DMS53 treated with DMSO at 0.1 percent for 48 hours (cell line): Measurements from ENCODE around the gene MYRIP.
"Not testable (repeated sequence)": the region's sequence is repeated elsewhere in the genome, so short reads cannot be mapped to it uniquely, and the experiment has no call there.

Source experiments
- DNase-seq: peaks from one replicate; lab custom pipeline; 2025; ENCODE audit not compliant: unreplicated experiment; lab: John Stamatoyannopoulos, UW

The MYRIP gene

GRCh38 chr3:40258555-40258954 is 449.1 kb downstream of the MYRIP start:
- no peak for DNase-seq

DNA sequence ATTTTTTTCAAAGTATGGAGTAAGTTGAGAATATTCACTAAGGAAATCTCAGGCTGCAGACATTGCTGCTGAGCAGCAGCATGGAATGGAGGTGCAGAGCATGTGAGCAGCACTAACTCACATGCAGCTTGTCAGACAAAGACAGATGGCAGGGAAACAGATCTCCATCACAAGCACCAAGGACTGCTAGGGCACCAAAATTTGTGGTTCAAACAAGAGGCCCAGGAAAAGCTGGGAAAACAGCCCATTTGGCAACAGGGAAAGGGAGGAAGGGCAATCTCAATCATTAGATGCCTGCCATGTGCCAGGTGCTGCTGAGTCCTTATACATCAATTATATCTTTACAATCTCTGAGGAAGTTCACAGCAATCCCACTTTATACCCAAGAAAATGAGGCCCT is 452.9 kb downstream of the MYRIP start:
- no peak for DNase-seq

DNA sequence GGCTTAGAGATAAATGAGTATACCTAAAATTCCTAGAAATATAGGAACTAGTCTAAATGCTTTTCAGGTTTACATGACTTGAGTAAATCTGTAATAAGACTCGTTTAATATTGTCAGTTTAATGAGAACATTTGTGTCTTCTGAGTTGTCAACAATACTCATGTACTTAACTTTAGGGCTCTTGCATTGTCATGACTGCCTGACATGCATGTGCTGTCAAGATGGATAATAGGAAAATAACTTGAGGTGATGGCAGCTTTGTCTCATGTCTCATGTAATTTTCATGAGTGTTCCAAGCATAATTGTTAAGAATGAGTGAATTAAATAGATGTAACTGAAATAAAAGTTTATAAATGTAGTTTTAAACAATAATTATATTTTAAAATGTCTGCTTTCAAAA is 455.0 kb downstream of the MYRIP start:
- DNase-seq = no peak

- no peak for DNase-seq
Measured at GRCh38 chr3:40265181-40265580, 455.8 kb downstream of the MYRIP start.

- DNase-seq = no peak
Measured at GRCh38 chr3:40267937-40268724, 458.7 kb downstream of the MYRIP start.

DNA sequence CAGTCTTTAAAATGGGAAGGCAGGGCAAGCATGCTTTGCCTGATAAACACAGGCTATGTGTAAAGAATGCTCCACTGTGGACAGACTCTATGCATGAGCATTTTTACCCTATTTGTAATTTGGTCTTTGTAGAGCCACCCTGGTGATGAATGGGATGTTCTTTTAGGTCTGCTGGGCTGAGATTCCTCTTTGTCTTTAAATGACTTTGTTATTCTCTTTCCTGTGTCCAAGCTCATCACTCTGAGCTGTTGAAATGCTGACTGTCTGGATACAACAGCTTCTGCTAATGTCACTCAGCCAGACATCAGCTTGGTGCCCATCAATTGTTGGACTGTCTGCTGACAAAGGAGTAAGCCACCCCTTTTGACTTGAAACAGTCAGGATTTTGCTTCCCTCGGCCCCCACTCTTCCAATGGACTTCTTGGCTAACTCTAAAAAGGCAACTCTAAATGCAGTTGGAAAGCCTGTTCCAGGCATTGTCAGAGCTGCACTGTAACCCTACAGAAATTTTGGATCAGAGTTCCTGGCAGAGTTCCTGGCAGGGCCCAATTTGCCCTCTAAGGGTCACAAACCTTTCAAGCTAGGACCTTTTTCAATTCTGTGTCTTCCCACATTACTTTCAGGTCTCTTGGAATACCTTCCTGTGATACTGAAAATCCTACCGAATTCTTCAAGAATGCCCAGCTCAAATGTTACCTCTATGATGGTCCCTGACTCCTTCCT is 459.6 kb downstream of the MYRIP start:
- DNase-seq = no peak

DNA sequence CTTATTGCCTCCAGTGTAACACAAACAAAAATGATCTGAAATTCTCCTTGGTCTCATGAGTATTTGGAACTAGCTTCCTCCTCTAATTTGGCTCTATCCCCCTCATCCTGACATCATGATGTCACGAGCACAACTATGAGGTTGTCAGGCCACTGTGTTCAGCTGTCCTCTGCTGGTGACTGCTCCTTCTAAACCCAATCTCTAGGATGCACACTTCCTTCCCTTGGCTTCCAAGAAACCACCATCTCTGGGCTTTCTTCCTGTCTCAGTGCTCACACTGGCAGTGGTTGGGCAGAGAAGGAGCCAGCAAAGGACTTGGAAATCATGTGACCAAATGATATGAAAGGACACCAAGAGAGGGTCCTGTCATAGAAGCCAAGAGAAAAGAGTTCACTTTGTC is 469.4 kb downstream of the MYRIP start:
- no peak for DNase-seq

GRCh38 chr3:40281995-40282394 is 472.6 kb downstream of the MYRIP start:
- DNase-seq = no peak

- DNase-seq = not testable (repeated sequence)
Measured at GRCh38 chr3:40283057-40283456, 473.6 kb downstream of the MYRIP start.

DNA sequence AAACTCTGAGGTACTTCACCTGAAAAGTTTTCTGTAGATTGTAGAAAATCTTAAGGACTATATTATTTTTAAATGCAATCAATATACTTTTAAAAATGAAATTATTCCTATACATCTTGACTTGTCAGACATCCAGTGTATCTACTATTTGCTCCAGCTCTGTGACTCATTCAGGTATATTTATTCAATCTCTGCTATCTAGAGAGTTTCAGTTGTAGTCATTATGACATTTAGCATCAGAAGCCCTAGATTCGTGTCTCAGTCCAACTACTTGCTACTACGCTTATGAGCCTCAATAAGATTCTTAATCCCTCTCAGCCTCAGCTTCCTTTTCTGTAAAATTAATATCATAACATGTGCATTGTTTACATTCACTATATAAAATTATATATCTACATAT is 477.8 kb downstream of the MYRIP start:
- no peak for DNase-seq

DNA sequence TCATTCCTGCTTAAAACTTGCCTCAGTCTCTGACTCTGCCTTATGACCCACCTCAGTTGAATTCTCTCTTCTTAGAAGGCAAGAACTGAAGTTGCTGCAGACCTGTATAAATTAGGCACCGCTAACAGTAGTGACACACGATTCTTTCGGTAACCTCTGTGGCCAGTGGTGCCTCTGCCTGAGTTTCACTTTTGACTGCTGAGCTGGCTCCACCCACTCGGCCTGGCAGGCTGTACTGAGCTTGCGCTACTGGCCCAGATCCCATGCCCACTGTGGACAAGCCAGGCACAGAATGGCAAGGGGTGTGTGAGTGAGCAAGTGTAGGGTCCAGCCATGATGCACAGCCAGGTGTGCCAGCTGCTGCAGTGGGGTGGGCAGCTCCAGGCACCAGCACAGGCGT is 481.0 kb downstream of the MYRIP start:
- DNase-seq = no peak

DNA sequence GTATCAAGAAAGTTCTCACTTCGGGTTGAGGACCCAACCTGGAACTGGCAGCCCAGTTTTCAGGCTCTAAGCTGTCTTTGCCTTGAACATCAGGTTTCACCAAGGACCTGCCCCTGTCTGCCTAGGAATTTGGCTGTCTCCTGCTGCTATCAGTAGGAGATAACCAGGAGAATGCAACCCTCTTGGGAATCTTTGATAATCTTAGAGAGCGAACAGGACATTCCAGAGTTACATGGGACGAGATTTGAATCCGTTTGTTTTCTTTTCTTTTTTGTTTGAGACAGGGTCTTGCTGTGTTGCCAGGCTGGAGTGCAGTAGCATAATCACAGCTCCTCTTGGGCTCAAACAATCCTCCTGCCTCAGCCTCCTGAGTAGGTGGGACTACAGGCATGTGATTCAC is 482.1 kb downstream of the MYRIP start:
- no peak for DNase-seq

DNA sequence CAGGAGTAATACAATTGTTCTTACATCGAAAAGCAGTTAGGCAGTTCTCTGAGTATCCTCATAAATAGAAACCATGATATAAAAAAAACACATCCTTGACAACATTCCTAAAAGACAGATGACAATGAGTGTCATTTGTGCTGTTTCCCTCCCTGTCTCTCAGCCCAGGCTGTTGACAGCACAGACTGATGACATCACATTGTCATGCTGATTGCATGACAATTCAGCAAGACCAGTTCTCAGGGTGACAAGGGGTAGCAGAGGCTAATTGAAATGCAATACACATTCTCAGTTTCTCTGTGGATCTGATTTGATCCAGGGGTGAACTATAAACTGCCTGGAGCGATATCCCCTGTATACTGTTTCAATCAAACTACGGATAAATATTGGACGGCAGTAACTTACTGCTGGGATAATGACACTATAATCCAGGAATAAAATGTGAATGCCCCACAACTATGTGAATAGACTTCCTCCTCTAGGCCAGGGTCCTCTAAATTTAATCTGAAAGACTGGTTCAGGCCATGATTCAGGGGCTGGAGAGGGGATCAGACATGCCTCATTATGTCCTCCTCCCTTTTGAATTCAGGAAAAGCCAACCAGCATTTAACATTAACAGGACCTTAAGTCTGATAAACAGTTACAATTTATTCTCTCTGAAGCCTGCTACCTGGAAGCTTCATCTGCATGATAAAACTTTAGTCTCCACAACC is 483.4 kb downstream of the MYRIP start:
- DNase-seq = no peak

- no peak for DNase-seq
Measured at GRCh38 chr3:40294434-40294833, 485.0 kb downstream of the MYRIP start.

- DNase-seq = no peak
Measured at GRCh38 chr3:40298075-40298474, 488.7 kb downstream of the MYRIP start.

DNA sequence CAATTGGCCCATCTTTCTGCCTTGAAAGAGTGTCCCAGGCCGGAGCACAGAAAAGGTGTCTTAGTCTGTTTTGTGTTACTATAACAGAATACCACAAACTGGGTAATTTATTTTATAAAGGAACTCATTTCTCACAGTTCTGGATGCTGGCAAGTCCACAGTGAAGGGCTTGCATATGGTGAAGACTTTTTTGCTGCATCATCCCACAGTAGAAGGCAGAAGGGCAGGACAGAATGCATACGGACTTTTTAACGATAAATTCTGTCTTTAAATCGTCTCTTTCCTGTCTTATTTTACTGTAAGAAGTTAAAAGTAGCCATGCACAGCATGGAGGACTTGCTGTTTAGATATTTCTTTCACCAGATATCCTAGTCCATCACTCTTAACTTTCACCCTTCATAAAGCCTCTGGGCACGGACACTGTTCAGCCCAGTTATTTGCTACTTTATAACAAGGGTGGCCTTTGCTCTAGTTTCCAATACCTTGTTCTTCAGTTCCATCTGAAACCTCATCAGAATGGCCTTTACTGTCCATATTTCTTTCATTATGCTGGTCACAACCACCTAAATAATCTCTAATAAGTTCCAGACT is 489.8 kb downstream of the MYRIP start:
- no peak for DNase-seq

DNA sequence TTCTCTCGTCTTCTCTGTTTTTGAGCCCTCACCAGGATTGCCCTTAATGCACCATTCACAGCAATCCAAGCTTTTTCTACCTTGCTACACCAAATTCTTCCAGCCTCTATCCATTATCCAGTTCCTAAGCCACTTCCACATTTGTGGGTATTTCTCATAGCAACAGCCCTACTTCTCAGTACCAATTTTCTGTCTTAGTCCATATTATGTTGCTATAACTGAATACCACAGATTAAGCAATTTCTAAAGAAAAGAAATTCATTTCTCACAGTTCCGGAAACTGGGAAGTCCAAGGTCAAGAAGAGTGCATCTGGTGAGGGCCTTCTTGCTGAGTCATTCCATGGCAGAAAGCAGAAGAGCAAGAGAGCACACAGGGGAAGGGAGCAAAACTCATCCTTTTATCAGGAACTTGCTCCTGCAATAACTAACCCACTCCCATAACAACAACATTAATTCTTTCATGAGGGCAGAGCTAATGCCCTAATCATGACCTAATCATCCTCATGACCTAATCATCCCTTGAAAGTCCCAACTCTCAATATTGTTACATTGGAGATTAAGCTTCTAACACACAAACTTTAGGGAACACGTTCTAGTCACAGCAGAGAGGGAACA is 490.4 kb downstream of the MYRIP start:
- no peak for DNase-seq

DNA sequence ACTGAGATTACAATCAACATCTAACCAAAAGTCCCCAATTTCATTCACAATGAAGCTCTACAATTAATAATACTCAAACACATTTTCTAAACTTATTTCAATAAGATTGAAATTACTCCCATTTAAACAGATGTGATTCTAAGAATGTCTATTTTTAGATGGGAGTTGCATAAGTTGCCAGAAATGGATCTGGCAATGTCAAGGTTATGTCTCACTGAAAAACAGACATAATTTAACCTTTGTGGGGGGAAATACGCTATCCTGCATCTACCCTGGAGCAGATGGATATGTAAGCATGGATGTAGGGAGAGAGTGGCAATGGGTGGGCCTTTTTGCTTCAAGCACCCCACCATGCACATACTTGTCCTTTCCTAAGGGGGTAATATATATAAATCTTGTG is 493.4 kb downstream of the MYRIP start:
- no peak for DNase-seq

DNA sequence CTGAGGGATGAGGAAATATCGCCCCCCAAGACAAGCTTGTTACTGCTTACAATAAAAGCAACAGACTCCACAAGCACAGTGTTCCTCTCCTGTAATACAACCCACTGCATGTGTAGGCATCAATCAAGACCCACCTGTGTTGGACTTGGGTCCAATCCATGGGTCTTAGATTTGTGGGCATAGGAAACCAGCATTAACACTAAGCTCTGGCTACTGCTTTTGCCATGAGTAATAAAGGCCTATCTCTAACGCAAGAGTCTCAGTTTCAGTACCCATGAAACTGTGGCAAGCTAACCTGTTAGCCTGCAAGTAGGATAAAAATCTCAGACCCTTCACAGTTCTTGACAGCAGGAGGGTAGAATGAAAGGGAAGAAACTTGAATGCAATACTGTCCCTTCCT is 494.9 kb downstream of the MYRIP start:
- no peak for DNase-seq

DNA sequence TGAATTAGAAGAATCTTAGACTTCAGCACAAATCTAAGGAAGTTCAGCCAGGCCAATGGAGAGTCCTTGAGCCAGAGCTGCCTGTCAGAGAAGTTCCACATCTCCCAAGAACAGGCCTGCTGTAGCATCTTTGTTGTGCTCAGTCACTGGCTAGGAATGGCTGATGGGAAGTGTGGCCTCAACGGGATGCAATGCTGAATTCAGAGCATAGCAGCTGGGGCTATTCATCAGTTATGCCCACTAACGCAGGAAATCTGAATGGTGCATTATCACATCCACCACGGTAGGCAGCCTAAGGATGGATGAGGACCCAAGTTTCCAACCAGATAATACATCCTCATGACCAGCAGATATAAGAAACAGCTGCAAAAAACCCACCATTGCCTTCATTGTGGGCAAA is 496.9 kb downstream of the MYRIP start:
- no peak for DNase-seq

DNA sequence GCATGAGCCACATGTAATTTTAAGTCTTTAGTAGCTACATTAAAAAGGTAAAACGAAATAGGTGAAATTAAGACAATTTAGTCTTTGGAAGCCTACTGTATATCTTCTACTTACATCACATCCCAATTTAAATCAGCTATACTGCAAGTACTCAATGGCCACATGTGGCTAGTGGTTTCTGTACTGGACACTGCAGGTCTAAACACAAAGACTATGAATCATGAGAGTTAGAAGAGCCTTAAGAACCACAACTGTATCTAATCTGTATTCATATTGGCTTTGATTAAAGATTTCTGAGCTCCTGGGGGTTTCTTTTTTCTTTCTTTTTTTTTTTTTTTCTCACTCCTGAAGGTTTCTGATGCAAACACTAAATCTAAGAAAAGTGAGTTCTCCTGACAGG is 497.8 kb downstream of the MYRIP start:
- no peak for DNase-seq
